ENCODE results near the gene SEPTIN14.
"Not testable (repeated sequence)": the region's sequence is repeated elsewhere in the genome, so short reads cannot be mapped to it uniquely, and the experiment has no call there.

SEPTIN14 gene

DNA sequence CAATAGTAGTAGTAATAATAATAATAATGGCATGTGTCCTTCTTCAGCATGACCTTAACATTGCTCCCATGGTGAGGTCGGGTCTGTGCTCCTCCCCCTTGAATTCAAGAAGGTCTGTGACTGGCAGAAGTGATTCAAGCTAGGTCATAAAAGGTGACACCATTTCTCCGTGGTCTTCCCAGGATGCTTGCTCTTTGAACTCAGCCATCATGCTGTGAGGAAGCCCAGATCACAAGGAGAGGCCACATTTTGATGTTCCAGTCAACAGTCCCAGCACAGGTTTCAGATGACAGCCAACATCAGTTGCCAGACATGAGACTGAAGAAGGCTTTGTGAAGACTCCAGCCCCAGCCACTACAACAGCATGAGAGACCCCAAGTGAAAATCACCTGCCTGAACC, 83.9 kb downstream of the SEPTIN14 start:
- no peak for DNase-seq

- DNase-seq = no peak
These were observed 86.4 kb downstream of the SEPTIN14 start for GRCh38 chr7:55776196-55776595.

- no peak for DNase-seq
These were observed 87.5 kb downstream of the SEPTIN14 start for GRCh38 chr7:55775051-55775420.

- no peak for DNase-seq
These were observed 88.1 kb downstream of the SEPTIN14 start for GRCh38 chr7:55774327-55775050.

- no peak for DNase-seq
These were observed 91.8 kb downstream of the SEPTIN14 start for GRCh38 chr7:55770778-55771177.

DNA sequence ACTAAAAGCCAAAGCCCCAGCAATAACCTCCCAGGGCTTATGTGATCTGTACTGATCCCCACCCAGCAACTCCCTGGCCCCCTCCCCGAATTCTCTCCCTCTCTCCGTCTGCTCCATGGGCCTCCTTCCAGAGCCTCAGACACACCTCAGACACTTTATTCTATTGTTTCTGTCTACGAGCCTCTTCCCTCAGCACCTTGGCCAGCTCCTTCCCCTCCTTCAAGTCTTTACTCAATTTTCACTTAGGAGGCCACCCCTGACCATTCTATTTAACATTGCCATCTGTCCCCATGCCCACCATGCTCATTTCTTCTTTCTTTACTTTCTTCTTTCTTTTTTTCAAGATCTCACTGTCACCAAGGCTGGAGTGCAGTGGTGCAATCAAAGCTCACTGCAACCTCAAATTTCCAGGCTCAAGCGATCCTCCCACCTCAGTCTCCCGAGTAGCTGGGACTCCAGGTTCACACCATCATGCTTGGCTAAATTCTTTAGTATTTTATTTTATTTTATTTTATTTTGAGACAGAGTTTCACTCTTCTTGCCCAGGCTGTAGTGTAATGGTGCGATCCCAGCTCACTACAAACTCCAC, 109.2 kb downstream of the SEPTIN14 start:
- not testable (repeated sequence) for DNase-seq

GRCh38 chr7:55744706-55745105, 117.8 kb downstream of the SEPTIN14 start:
- not testable (repeated sequence) for DNase-seq
